ENCODE results near the gene NDST1.
A peak's percentile ranks its signal among the peaks of the same experiment; 100 is the strongest.
"Not testable (repeated sequence)": the region's sequence is repeated elsewhere in the genome, so short reads cannot be mapped to it uniquely, and the experiment has no call there.

NDST1 gene

GRCh38 chr5:150507474-150508276 is at the start of gene NDST1:
Gene NDST1, plus strand, starts transcription at chr5:150508131. Its CDS starts 13,124 bp downstream, at chr5:150521255.
- Mint-ChIP-seq H3K9me3 (no peaks in the 10 kb centered on the region), H3K27me3 (no peaks in the 10 kb centered on the region), H3K4me3 (no peak within 1 kb of the TSS), H3K27ac (no peak within 1 kb of the TSS), H3K4me1 (peaks cover 13% of the 10 kb centered on the region), H3K36me3 (no peaks in the 10 kb centered on the region)
- no peak for ATAC-seq (ENCODE audit: low read depth)
- no peak for DNase-seq (ENCODE audit: low spot score in 2 of 2)

GRCh38 chr5:150458802-150459557 is 49.0 kb upstream of the NDST1 start:
- no peaks in the 10 kb centered on the region for H3K36me3 Mint-ChIP-seq
- peak; percentile 85 for ATAC-seq (ENCODE audit: low read depth)
- H3K4me3 Mint-ChIP-seq = peak overlapping the region; percentile 19
- no peaks in the 10 kb centered on the region for H3K27me3 Mint-ChIP-seq
- peaks cover 37% of the 10 kb centered on the region for H3K4me1 Mint-ChIP-seq
- peak; percentile 90 to 97 for DNase-seq (ENCODE audit: low spot score in 2 of 2)
- H3K9me3 Mint-ChIP-seq = no peaks in the 10 kb centered on the region
- H3K27ac Mint-ChIP-seq = peak overlapping the region; percentile 28

GRCh38 chr5:150460781-150461180 is 47.1 kb upstream of the NDST1 start:
- Mint-ChIP-seq H3K27me3 (no peaks in the 10 kb centered on the region), H3K27ac (peak overlapping the region; percentile 28), H3K36me3 (no peaks in the 10 kb centered on the region), H3K9me3 (no peaks in the 10 kb centered on the region), H3K4me3 (no peak overlapping the region), H3K4me1 (peaks cover 37% of the 10 kb centered on the region)
- no peak for ATAC-seq (ENCODE audit: low read depth)
- DNase-seq (ENCODE audit: low spot score in 2 of 2) = no peak

GRCh38 chr5:150461231-150461630 is 46.7 kb upstream of the NDST1 start:
- Mint-ChIP-seq H3K4me1 (peaks cover 37% of the 10 kb centered on the region), H3K4me3 (no peak overlapping the region), H3K27me3 (no peaks in the 10 kb centered on the region), H3K27ac (peak overlapping the region; percentile 28), H3K36me3 (no peaks in the 10 kb centered on the region), H3K9me3 (no peaks in the 10 kb centered on the region)
- peak; percentile 56 to 64 for DNase-seq (ENCODE audit: low spot score in 2 of 2)
- peak; percentile 86 for ATAC-seq (ENCODE audit: low read depth)

GRCh38 chr5:150464554-150465012 is 43.3 kb upstream of the NDST1 start:
- no peak for DNase-seq (ENCODE audit: low spot score in 2 of 2)
- H3K27ac Mint-ChIP-seq = no peak overlapping the region
- no peak overlapping the region for H3K4me3 Mint-ChIP-seq

GRCh38 chr5:150465927-150466326 is 42.0 kb upstream of the NDST1 start:
- H3K4me3 Mint-ChIP-seq = no peak overlapping the region

More at GRCh38 chr5:150464554-150465012, 43.3 kb upstream of the NDST1 start:
- Mint-ChIP-seq H3K27me3 (no peaks in the 10 kb centered on the region), H3K4me1 (peaks cover 24% of the 10 kb centered on the region), H3K36me3 (no peaks in the 10 kb centered on the region), H3K9me3 (no peaks in the 10 kb centered on the region)
- ATAC-seq (ENCODE audit: low read depth) = no peak

GRCh38 chr5:150468206-150468605 is 39.7 kb upstream of the NDST1 start:
- DNase-seq (ENCODE audit: low spot score in 2 of 2) (no peak), ATAC-seq (ENCODE audit: low read depth) (no peak)
- no peaks in the 10 kb centered on the region for H3K27me3 Mint-ChIP-seq
- H3K4me1 Mint-ChIP-seq = no peaks in the 10 kb centered on the region
- H3K4me3 Mint-ChIP-seq = no peak overlapping the region
- H3K9me3 Mint-ChIP-seq = no peaks in the 10 kb centered on the region
- H3K27ac Mint-ChIP-seq = no peak overlapping the region
- H3K36me3 Mint-ChIP-seq = no peaks in the 10 kb centered on the region

More at GRCh38 chr5:150465927-150466326, 42.0 kb upstream of the NDST1 start:
- no peak for DNase-seq (ENCODE audit: low spot score in 2 of 2)
- H3K27ac Mint-ChIP-seq = no peak overlapping the region
- H3K27me3 Mint-ChIP-seq = no peaks in the 10 kb centered on the region
- no peak for ATAC-seq (ENCODE audit: low read depth)
- H3K9me3 Mint-ChIP-seq = no peaks in the 10 kb centered on the region
- H3K4me1 Mint-ChIP-seq = peaks cover 14% of the 10 kb centered on the region
- H3K36me3 Mint-ChIP-seq = no peaks in the 10 kb centered on the region

GRCh38 chr5:150469718-150470469 is 38.0 kb upstream of the NDST1 start:
- Mint-ChIP-seq H3K27ac (no peak overlapping the region), H3K4me1 (no peaks in the 10 kb centered on the region), H3K36me3 (no peaks in the 10 kb centered on the region), H3K9me3 (no peaks in the 10 kb centered on the region), H3K27me3 (no peaks in the 10 kb centered on the region), H3K4me3 (no peak overlapping the region)
- ATAC-seq (ENCODE audit: low read depth) (no peak), DNase-seq (ENCODE audit: low spot score in 2 of 2) (no peak)

- Mint-ChIP-seq H3K9me3 (no peaks in the 10 kb centered on the region), H3K27me3 (no peaks in the 10 kb centered on the region), H3K36me3 (no peaks in the 10 kb centered on the region), H3K4me1 (peaks cover 6% of the 10 kb centered on the region), H3K27ac (no peak overlapping the region), H3K4me3 (no peak overlapping the region)
- no peak for ATAC-seq (ENCODE audit: low read depth)
- DNase-seq (ENCODE audit: low spot score in 2 of 2) = no peak
Observed at GRCh38 chr5:150473673-150474358, 34.1 kb upstream of the NDST1 start.

- not testable (repeated sequence) for H3K9me3 Mint-ChIP-seq; H3K27me3 Mint-ChIP-seq; H3K36me3 Mint-ChIP-seq; H3K27ac Mint-ChIP-seq; DNase-seq (ENCODE audit: low spot score in 2 of 2); ATAC-seq (ENCODE audit: low read depth); H3K4me3 Mint-ChIP-seq; H3K4me1 Mint-ChIP-seq
Observed at GRCh38 chr5:150476568-150476967, 31.4 kb upstream of the NDST1 start.

- no peak for ATAC-seq (ENCODE audit: low read depth)
- H3K27ac Mint-ChIP-seq = no peak overlapping the region
Observed at GRCh38 chr5:150479416-150479815, 28.5 kb upstream of the NDST1 start.

GRCh38 chr5:150481708-150481965 is 26.3 kb upstream of the NDST1 start:
- Mint-ChIP-seq H3K4me3 (no peak overlapping the region), H3K27ac (no peak overlapping the region), H3K4me1 (peaks cover 9% of the 10 kb centered on the region), H3K27me3 (no peaks in the 10 kb centered on the region), H3K9me3 (no peaks in the 10 kb centered on the region), H3K36me3 (no peaks in the 10 kb centered on the region)
- ATAC-seq (ENCODE audit: low read depth) (no peak), DNase-seq (ENCODE audit: low spot score in 2 of 2) (no peak)

More at GRCh38 chr5:150479416-150479815, 28.5 kb upstream of the NDST1 start:
- H3K9me3 Mint-ChIP-seq = no peaks in the 10 kb centered on the region
- no peak for DNase-seq (ENCODE audit: low spot score in 2 of 2)
- no peak overlapping the region for H3K4me3 Mint-ChIP-seq
- H3K4me1 Mint-ChIP-seq = peaks cover 8% of the 10 kb centered on the region
- no peaks in the 10 kb centered on the region for H3K27me3 Mint-ChIP-seq
- H3K36me3 Mint-ChIP-seq = no peaks in the 10 kb centered on the region

- ATAC-seq (ENCODE audit: low read depth) (no peak), DNase-seq (ENCODE audit: low spot score in 2 of 2) (no peak)
- Mint-ChIP-seq H3K27ac (no peak overlapping the region), H3K36me3 (no peaks in the 10 kb centered on the region), H3K9me3 (no peaks in the 10 kb centered on the region), H3K4me1 (peaks cover 10% of the 10 kb centered on the region), H3K4me3 (no peak overlapping the region), H3K27me3 (no peaks in the 10 kb centered on the region)
Observed at GRCh38 chr5:150481972-150482406, 25.9 kb upstream of the NDST1 start.
